Heart right ventricle (tissue), 16 donors: ENCODE measurements around the gene TXNDC2. TPM values are rescaled to one million over a fixed set of nuclear protein-coding genes. Genes with fewer than 3 reads are reported as not detected.

Experiments used
- ATAC-seq, 8 donors: fragments of 200-7000 bp; cut with Tn5 transposase; one replicate each; pipeline ENCODE4 v1.9.1; 2020; ENCODE audit warnings: mild to moderate bottlenecking in 8 of 8, moderate library complexity in 8 of 8, moderate number of reproducible peaks in 1 of 8
- DNase-seq, 2 donors: peaks; one replicate each; pipeline ENCODE4 v3.0.0-alpha.2; 2020
- H3K27ac ChIP-seq, 10 donors: fragments of 200-600 bp; sonication (generic) in 2 of 10; one replicate each; pipeline versions ENCODE4 v1.5.0 to v1.8.0; 2020 to 2022; ENCODE audit warnings: mild to moderate bottlenecking in 3 of 10
- H3K27me3 ChIP-seq, 7 donors: fragments of 200-600 bp; one replicate each; pipeline ENCODE4 v1.8.0; 2021 to 2022; ENCODE audit warnings: mild to moderate bottlenecking in 2 of 7
- H3K36me3 ChIP-seq, 9 donors: fragments of 200-600 bp; sonication (generic) in 1 of 9; one replicate each; pipeline versions ENCODE4 v1.5.0 to v1.8.0; 2020 to 2022; ENCODE audit warnings: mild to moderate bottlenecking in 2 of 9
- H3K4me1 ChIP-seq, 9 donors: fragments of 200-600 bp; sonication (generic) in 1 of 9; one replicate each; pipeline versions ENCODE4 v1.5.0 to v1.8.0; 2020 to 2022; ENCODE audit warnings: mild to moderate bottlenecking in 4 of 9
- H3K4me3 ChIP-seq, 10 donors: fragments of 200-600 bp; sonication (generic) in 2 of 10; one replicate each; pipeline versions ENCODE4 v1.5.0 to v1.8.0; 2020 to 2022; ENCODE audit warnings: mild to moderate bottlenecking in 7 of 10, moderate library complexity in 2 of 10
- H3K9me3 ChIP-seq, 11 donors: fragments of 200-600 bp in 10 of 11; sonication (generic) in 2 of 11; one replicate each; pipeline versions ENCODE4 v1.5.0 to v1.8.0; 2013 to 2022; ENCODE audit warnings: mild to moderate bottlenecking in 2 of 11, control low read depth in 1 of 11, moderate library complexity in 1 of 11
- WGBS, 2 donors: extraction: QIAGEN DNeasy Blood & Tissue Kit; methylation state at CpG; one replicate each; pipeline ENCODE4 v1.1.7; 2013; ENCODE audit warnings: inconsistent platforms in 1 of 2; 5-methylcytosine and 5-hydroxymethylcytosine counted together
- intact Hi-C, 10 donors: fragments of 100-400 bp; cut with DNase I; formaldehyde crosslinking; loops; one replicate each; pipeline versions ENCODE4 v1.11.1 to v1.14.2; 2022
- polyA plus RNA-seq, 2 donors: library from polyadenylated mRNA; stranded (reverse); fragments of 200-250 nt; gene quantifications; one replicate each; pipeline ENCODE4 v1.2.3, GENCODE V29; 2013
- total RNA-seq, 10 donors: library from RNA; stranded (reverse); fragmentation: NEBNext Ultra II Directional in 3 of 10; extraction: Animal tissue kit (Norgen Biotek cat#: 25700) in 3 of 10; gene quantifications; one replicate each; pipeline versions ENCODE4 v1.2.1 to v1.2.4, GENCODE V29; 2021 to 2023
- TF ChIP-seq, protein P1 (sequence below), 9 donors: fragments of 200-600 bp; sonication (generic) in 2 of 9; IDR thresholded peaks; one replicate each; pipeline versions ENCODE4 v1.5.0 to v1.8.0; 2021 to 2022; ENCODE audit warnings: antibody characterized with exemption in 9 of 9, mild to moderate bottlenecking in 5 of 9, moderate library complexity in 1 of 9
- donor health status: Arrhythmogenic right ventricular cardiomyopathy.
- donor health status: ischemic (EF 13 %, LVEDD 7.1; RV severe dilation, severe dysfunction).
- donor health status: healthy with polysubstance abuse.
- donor health status: DM: no; HTN: yes; CAD: no.
- donor health status: DM: no; HTN: no; CAD: no.
- donor health status: ischemic (EF 25% LVEDD 6.9; RV normal size, moderate dysfunction).
- donor health status: ischemic (EF 25% LVEDD 5.7; RV mildly dilated, moderate dysfunction).
- donor health status: healthy.
- donor health status: DM: yes; HTN: yes; CAD: no.
- donor health status: Ischemic cardiomyopathy.
- donor health status: ischemic (EF 35%, LVEDD 5.7; RV mildly dilated, moderate dysfunction).
- donor health status: nonischemic (EF 11% LVEDD 7.7; RV severe dilation, severe dysfunction).
- donor health status: DM: yes; HTN: yes; CAD: no.
- donor health status: PGD.
- donor health status: ischemic (EF 29% LVEDD 5.4; RV normal size, mild dysfunction).
- donor health status: nonischemic (EF 23%, LVEDD 6.1; RV moderate dilation, normal function).

The TXNDC2 gene
- total and polyA plus RNA-seq, 12 donors, result 0.04 to 0.22 TPM; not detected in 10

DNA sequence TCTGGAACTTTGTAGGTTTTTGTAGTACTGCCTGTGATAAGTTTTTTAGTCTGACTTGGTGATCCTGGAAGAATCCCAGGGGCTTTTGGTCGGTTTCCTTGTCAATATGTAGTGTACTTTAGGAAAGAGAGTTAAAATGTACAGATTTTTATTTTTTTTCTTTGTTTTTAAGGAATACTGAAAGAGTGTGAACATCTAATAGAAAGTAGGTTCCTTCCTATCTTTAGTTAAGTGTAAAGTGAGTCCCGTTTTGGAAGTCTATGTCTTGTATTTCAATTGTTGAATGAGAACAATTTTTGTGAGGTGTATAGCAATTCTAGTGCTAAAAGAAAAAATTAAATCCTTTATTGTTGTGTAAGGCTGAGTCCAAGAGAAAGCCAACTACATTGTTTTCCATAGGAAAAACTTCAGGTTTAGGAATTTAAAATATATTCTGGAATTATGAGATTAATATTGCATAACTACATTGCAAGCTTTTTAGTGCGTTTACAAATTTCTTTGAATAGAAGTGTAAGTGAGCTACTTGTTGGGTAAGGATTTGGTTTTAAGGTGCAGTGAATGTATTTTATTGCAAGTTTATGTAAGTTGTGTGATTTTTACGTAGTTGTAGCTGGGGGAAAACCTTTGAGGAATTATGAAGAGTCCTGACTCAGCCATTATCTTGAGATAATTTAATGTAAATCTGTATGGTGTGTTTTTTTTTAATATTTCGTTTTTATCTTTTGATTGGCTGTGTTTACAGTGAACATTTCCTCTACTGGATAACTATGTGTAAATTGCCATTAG lies 29.7 kb downstream of the TXNDC2 start:
- peaks cover 2 to 70% (median 53%) of the 10 kb centered on the region in 9 donors for H3K4me1 ChIP-seq
- no peak for DNase-seq
- no peaks in the 10 kb centered on the region for H3K36me3 ChIP-seq
- intact Hi-C loops, result loop anchor here in 5 of 10 donors (5.0 to 10.0 kb wide), 6 partner anchors 37 to 301 kb away; partner anchors contain the start of genes PPP4R1 (in 2 of the 5) and RAB31 (in 1 of the 5)
- H3K9me3 ChIP-seq, result no peaks in the 10 kb centered on the region
- ATAC-seq, result no peak
- TF ChIP-seq, protein P1, sequence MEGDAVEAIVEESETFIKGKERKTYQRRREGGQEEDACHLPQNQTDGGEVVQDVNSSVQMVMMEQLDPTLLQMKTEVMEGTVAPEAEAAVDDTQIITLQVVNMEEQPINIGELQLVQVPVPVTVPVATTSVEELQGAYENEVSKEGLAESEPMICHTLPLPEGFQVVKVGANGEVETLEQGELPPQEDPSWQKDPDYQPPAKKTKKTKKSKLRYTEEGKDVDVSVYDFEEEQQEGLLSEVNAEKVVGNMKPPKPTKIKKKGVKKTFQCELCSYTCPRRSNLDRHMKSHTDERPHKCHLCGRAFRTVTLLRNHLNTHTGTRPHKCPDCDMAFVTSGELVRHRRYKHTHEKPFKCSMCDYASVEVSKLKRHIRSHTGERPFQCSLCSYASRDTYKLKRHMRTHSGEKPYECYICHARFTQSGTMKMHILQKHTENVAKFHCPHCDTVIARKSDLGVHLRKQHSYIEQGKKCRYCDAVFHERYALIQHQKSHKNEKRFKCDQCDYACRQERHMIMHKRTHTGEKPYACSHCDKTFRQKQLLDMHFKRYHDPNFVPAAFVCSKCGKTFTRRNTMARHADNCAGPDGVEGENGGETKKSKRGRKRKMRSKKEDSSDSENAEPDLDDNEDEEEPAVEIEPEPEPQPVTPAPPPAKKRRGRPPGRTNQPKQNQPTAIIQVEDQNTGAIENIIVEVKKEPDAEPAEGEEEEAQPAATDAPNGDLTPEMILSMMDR (IDR thresholded peaks at IDR 0.05), result no peak
- WGBS, 2 donors, result 11 to 15% methylated on average over 5 of the region's 5 CpGs
- peak overlapping the region; percentile 79 to 99 (median 94) for H3K4me3 ChIP-seq
- H3K27ac ChIP-seq, result peak overlapping the region; percentile 91 to 100 (median 99)
- H3K27me3 ChIP-seq, result no peaks in the 10 kb centered on the region

DNA sequence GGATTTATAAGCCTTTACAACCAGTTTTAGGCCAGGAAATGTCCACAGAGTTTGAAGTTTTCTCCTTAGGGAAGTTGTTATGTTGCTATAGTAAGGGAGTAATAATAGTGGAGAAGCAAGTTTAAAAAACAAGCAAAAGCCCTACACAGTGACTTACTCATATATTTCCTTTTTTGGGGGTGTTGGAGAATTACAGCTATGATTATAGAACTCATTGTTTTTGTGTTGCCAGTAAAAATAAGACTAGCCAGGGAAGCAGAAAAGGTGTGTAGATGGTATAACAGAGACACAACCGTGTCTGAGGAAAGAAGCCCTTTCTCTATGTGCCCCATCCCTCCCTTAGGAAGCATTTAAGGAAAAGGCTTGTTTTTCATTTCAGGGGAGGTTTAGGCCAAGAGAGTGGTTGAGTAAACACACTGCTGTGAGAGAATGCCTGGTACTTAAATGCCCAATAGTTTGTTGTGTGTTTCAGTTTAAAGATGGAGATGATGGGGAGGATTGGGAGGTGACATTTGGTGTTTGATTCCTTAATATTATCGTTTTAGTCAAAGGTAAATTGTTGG lies 30.4 kb downstream of the TXNDC2 start:
- DNase-seq, result no peak
- TF ChIP-seq, protein P1 (IDR thresholded peaks at IDR 0.05), result no peak
- WGBS, 2 donors, result 13 to 18% methylated on average over 2 of the region's 2 CpGs
- Histone ChIP-seq H3K4me1 (peaks cover 2 to 72% (median 59%) of the 10 kb centered on the region in 9 donors), H3K27ac (peak overlapping the region in 7 of 10 donors; percentile 14 to 100 (median 99)), H3K9me3 (no peaks in the 10 kb centered on the region), H3K36me3 (no peaks in the 10 kb centered on the region), H3K4me3 (peak overlapping the region in 8 of 10 donors; percentile 85 to 99 (median 96)), H3K27me3 (no peaks in the 10 kb centered on the region)
- intact Hi-C loops, result loop anchor here in 5 of 10 donors (5.0 to 10.0 kb wide), 6 partner anchors 36 to 301 kb away; partner anchors contain the start of genes PPP4R1 (in 2 of the 5) and RAB31 (in 1 of the 5)
- ATAC-seq, result no peak

DNA sequence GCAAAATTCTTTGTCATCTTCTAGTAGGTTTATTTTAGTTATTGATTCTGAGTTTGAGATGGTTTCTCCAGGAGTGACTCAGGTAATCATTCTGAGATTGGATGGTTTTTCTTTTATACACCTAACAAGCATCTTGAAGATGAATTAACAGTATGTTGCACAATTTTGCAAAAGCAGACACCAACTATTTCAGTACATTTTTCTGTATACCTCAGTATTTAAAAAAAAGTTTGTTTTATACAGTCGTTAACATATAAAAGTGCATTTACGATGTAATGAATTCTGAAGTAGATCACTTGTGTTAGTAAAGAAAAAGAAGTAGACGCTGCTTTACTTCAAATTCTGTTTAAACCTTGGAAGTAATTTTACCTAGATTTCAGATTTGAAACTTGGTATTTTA lies 31.0 kb downstream of the TXNDC2 start:
- Histone ChIP-seq H3K4me3 (peak overlapping the region in 4 of 10 donors; percentile 88 to 99 (median 96)), H3K4me1 (peaks cover 2 to 75% (median 66%) of the 10 kb centered on the region in 9 donors), H3K27ac (peak overlapping the region in 2 of 10 donors; percentile 99 to 100), H3K36me3 (no peaks in the 10 kb centered on the region), H3K27me3 (no peaks in the 10 kb centered on the region), H3K9me3 (no peaks in the 10 kb centered on the region)
- no peak for ATAC-seq
- DNase-seq, result no peak
- intact Hi-C loops, result loop anchor here in 5 of 10 donors (5.0 to 10.0 kb wide), 6 partner anchors 35 to 302 kb away; partner anchors contain the start of genes PPP4R1 (in 2 of the 5) and RAB31 (in 1 of the 5)
- TF ChIP-seq, protein P1 (IDR thresholded peaks at IDR 0.05), result no peak
- 69 to 79% methylated on average over 3 of the region's 3 CpGs for WGBS, 2 donors

DNA sequence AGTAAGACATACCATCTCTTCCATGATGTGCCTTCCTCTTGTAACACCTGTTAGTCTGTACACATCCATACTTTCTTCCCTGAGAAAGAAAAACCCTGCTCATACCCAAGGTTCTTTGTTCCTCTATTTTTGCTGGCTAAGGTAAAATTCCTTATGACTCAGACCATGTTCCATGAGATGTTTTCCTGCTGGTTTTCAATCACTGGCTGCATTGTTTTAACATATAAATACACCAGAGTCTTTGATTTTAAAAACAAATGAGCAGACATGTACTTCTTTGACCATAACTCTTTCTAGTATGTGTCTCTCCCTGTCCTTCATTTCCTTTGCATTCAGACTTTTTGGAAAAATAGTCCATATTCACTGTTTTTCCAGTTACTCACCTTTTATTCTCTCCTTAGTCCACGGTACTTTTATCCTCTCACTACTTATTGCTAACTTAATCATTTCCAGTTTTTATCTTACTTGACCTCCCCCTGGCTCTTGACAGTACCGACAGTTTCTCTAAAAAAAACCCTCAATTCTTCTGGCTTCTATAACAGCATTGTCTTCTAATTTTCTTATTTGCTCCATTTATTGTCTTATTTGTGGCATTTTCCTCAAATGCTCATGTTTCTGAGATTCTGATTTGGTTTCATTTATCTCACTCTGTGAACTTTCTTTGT lies 32.4 kb downstream of the TXNDC2 start:
- H3K4me3 ChIP-seq, result peak overlapping the region in 1 of 10 donors; percentile 1
- intact Hi-C loops, result loop anchor here in 5 of 10 donors (5.0 to 10.0 kb wide), 6 partner anchors 34 to 303 kb away; partner anchors contain the start of genes PPP4R1 (in 2 of the 5) and RAB31 (in 1 of the 5)
- TF ChIP-seq, protein P1 (IDR thresholded peaks at IDR 0.05), result no peak
- H3K36me3 ChIP-seq, result no peaks in the 10 kb centered on the region
- no peaks in the 10 kb centered on the region for H3K27me3 ChIP-seq
- H3K27ac ChIP-seq, result peak overlapping the region in 5 of 10 donors; percentile 18 to 59 (median 32)
- no peaks in the 10 kb centered on the region for H3K9me3 ChIP-seq
- ATAC-seq (no peak), DNase-seq (no peak)
- H3K4me1 ChIP-seq, result peaks cover 2 to 83% (median 78%) of the 10 kb centered on the region in 9 donors
- 9 to 12% methylated on average over 2 of the region's 2 CpGs for WGBS, 2 donors
